PC-9 (cell line): Measurements from ENCODE around the gene PACSIN1.

ENCODE experiments used
- CTCF ChIP-seq: fragments of 200-600 bp; sonication (generic); conservative IDR thresholded peaks from 2 replicates; pipeline ENCODE4 v1.6.1; 2017; ENCODE audit warnings: mixed run types, antibody characterized with exemption, mild to moderate bottlenecking, moderate library complexity
- EZH2 ChIP-seq: fragments of 200-600 bp; sonication (generic); IDR thresholded peaks from 2 replicates; pipeline ENCODE4 v1.8.0; 2017; ENCODE audit warnings: antibody characterized with exemption, low read depth

DNA sequence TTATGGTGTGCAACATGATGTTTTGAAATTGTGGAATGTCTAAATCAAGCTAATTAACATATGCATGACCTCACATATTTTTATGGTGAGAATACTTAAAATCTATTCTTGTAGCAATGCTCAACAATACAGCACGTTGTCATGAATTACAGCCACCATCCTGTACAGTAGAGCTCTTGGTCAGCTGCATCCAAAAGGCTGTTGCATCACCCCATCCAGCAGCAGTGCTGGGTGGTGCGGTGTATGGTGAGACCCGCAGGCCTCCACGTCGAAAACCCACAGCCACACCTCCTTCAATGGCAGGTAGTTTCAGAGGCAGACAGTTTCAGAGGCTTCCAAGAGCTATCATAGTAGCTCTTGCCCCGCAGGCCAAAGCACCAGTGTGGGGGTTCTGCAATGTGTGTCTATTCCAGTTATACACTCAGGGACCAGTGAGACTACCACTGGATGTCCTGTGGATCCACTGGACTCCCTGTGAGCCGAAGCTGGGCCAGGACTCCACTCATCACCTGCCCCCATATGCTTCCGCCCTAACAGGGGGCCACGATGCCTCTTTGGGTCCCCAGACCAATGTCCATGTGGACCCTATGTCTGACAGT is 23.4 kb downstream of the PACSIN1 start:
- TF ChIP-seq EZH2 (no peak), CTCF (no peak)
